GM18502 (cell line): ENCODE measurements around the gene ACTR10.

Experiments used
- ATAC-seq: cut with Tn5 transposase; IDR thresholded peaks from one replicate; pipeline ENCODE4 v1.9.1; 2021; ENCODE audit warnings: mild to moderate bottlenecking; ENCODE audit not compliant: unreplicated experiment, poor library complexity

Gene ACTR10

DNA sequence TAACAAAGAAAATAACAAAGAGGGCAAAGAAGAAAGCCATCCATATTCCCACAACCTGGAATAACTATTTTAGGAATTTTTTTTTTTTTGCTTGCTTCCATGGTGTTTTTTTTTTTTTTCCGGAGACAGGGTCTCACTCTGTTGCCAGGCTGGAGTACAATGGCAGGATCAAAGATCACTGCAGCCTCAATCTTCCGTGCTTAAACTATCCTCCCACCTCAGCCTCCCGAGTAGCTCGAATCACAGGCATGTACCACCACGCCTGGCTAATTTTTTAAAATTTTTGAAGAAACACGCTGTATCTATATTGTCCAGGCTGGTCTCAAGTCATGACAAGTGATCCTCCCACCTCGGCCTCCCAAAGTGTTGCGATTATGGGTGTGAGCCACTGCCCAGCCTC, 78.2 kb downstream of the ACTR10 start:
- ATAC-seq: no peak

DNA sequence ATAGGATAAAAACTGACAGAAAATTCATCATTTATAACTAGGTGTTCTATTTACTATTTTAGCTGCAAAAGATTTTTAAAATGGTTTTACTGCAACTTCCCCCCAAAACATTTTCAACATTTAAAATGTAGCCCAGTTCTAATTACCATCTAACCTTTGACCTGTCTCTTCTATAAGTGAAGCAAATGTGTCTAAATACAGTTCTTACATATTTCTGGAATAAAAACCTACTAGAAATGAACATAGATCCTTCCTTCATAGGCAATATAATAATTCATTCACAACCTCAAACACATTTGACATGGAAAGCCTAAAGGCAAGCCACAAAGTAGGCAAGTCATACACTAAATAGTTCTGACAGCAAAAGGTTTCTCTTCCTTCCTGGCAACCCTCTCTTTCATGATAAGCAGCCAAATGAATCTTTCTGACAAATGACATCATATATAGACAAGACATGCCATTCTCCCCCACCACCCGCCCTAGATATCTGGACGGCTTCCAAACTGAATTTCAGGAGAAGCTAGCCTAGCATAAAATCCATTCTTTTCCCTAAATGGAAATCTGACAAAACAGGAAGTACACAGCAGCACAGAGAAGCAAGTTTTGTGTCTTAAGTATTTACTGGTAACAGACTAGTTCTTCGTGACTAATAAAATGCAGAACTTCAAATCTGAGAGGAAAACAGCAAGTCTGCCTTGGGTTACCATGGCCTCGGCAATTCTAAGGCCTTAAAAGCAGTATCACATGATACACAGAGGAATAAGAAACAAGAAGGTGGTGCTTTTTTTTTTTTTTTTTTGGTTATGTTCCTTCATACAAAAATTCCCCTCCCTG, 81.2 kb downstream of the ACTR10 start:
- ATAC-seq: peak; percentile 80

DNA sequence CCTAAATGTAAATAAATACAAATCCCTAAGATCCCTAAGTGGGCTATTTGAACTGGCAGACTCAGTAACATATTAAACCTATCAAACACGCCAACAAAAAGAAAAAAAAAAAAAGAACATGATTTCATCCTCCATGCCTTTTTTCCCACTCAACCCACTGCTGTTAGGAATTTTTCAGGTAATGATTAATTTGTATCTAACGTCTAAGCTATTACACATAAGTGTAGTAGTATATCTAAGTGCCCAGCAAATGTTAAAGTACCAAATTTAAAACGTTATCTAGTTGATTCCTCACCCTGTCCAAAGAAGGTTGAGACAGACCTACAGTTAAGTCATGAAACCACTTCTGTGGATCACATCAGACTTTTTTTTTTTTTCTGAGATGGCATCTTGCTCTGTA, 82.0 kb downstream of the ACTR10 start:
- ATAC-seq: no peak

- ATAC-seq: no peak
Observed at GRCh38 chr14:58282925-58283593, 83.1 kb downstream of the ACTR10 start.

DNA sequence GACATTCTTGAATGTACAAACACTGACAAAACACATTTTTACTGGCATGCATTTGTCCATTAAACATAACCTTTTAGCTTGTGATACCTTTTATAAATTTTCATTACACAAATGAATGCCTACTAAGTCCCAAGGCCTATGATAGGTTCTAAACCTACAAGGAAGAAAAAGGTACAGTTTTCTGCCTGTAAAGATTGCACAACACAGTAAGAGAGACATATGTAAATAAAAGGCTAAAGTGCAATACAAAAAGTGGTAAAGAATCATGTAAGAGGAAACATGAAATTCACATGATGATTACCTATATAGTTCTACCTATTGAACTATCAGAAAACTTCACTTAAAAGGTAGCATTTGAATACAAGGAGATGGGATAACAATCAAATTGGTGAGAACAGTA, 83.8 kb downstream of the ACTR10 start:
- ATAC-seq: no peak

DNA sequence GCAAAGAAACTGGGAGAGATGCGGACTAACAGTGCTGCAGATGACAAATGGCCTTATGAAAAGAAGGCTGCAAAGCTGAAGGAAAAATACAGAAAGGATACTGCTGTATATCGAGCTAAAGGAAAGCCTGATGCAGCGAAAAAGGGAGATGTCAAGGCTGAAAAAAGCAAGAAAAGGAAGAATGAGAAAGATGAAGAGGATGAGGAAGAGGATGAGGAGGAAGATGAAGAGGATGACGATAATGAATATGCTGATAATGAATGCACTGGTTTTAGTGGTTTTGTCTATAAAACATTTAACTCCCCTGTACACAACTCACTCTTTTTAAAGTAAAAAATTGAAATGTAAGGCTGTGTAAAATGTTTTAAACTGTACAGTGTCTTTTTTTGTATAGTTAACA, 85.2 kb downstream of the ACTR10 start:
- no peak for ATAC-seq
